ENCODE data around the gene C10orf90. TPM values are rescaled to one million over a fixed set of nuclear protein-coding genes. Genes with fewer than 3 reads are reported as not detected.

Gene C10orf90
- total and polyA plus RNA-seq, 2 donors (not counting 3 experiments of a cell fraction or from before 2014, with no cell fraction given) = not detected

- Histone ChIP-seq H3K27me3 (ENCODE audit: control insufficient read depth in 2 of 2, insufficient read depth in 2 of 2, low read length in 2 of 2) (no peaks in the 10 kb centered on the region), H3K79me2 (ENCODE audit: control insufficient read depth, insufficient read depth, low read length) (no peaks in the 10 kb centered on the region), H3K9me1 (replicated peaks; ENCODE audit: control insufficient read depth, extremely low read depth, insufficient read depth, low read length) (no peaks in the 10 kb centered on the region), H3K27ac (ENCODE audit: insufficient read depth, low read depth, low read length) (no peak overlapping the region), H3K4me2 (ENCODE audit: insufficient read depth, low read length) (no peak overlapping the region), H3K9ac (replicated peaks; ENCODE audit: extremely low read depth, insufficient read depth, low read length) (no peak overlapping the region), H2AFZ (ENCODE audit: low read depth, low read length) (no peak overlapping the region), H3K9me3 (replicated peaks; ENCODE audit: control insufficient read depth, insufficient read depth, low read length) (no peaks in the 10 kb centered on the region), H4K20me1 (replicated peaks; ENCODE audit: control insufficient read depth, extremely low read depth, insufficient read depth, low read length) (no peaks in the 10 kb centered on the region), H3K36me3 (ENCODE audit: control insufficient read depth in 2 of 2, extremely low read depth in 1 of 2, insufficient read depth in 2 of 2, low read length in 2 of 2) (no peaks in the 10 kb centered on the region), H3K4me3 (replicated peaks in 1 of 3; ENCODE audit: insufficient read depth in 1 of 3, low read depth in 1 of 3, low read length in 3 of 3) (no peak overlapping the region), H3K4me1 (ENCODE audit: control insufficient read depth, extremely low read depth, insufficient read depth, low read length) (no peaks in the 10 kb centered on the region)
- ChIA-PET POLR2A (no interaction called here), CTCF (no interaction called here)
- intact Hi-C loops (cut with micrococcal nuclease) (no loop called here), dilution Hi-C loops (cut with MboI; ENCODE audit: extremely low pct_ligation_motif_present, low sequenced_read_pairs) (no loop called here)
- DNase-seq (ENCODE audit: low read depth, low spot score) (no peak), FAIRE-seq (no peak)
- no TSS peak for BruUV-seq (replicated peaks)
- TF ChIP-seq POLR2AphosphoS5 (IDR thresholded peaks at IDR 0.05; ENCODE audit: insufficient read depth, low read depth, low read length) (no peak), CTCF (IDR thresholded peaks at IDR 0.05; ENCODE audit: extremely low read depth in 1 of 2, insufficient read depth in 1 of 2, low read depth in 1 of 2, low read length in 2 of 2) (no peak), MYC (IDR thresholded peaks at IDR 0.05; ENCODE audit: low read depth, low read length) (no peak)
Measured at GRCh38 chr10:126665207-126665606, 5.3 kb downstream of the C10orf90 start.

- Histone ChIP-seq H4K20me1 (replicated peaks; ENCODE audit: control insufficient read depth, extremely low read depth, insufficient read depth, low read length) (no peaks in the 10 kb centered on the region), H3K36me3 (ENCODE audit: control insufficient read depth in 2 of 2, extremely low read depth in 1 of 2, insufficient read depth in 2 of 2, low read length in 2 of 2) (no peaks in the 10 kb centered on the region), H3K9me1 (replicated peaks; ENCODE audit: control insufficient read depth, extremely low read depth, insufficient read depth, low read length) (no peaks in the 10 kb centered on the region), H3K79me2 (ENCODE audit: control insufficient read depth, insufficient read depth, low read length) (no peaks in the 10 kb centered on the region), H2AFZ (ENCODE audit: low read depth, low read length) (no peak overlapping the region), H3K4me1 (ENCODE audit: control insufficient read depth, extremely low read depth, insufficient read depth, low read length) (no peaks in the 10 kb centered on the region), H3K9me3 (replicated peaks; ENCODE audit: control insufficient read depth, insufficient read depth, low read length) (no peaks in the 10 kb centered on the region), H3K27me3 (ENCODE audit: control insufficient read depth in 2 of 2, insufficient read depth in 2 of 2, low read length in 2 of 2) (no peaks in the 10 kb centered on the region), H3K9ac (replicated peaks; ENCODE audit: extremely low read depth, insufficient read depth, low read length) (no peak overlapping the region), H3K4me2 (ENCODE audit: insufficient read depth, low read length) (no peak overlapping the region), H3K4me3 (replicated peaks in 1 of 3; ENCODE audit: insufficient read depth in 1 of 3, low read depth in 1 of 3, low read length in 3 of 3) (no peak overlapping the region), H3K27ac (ENCODE audit: insufficient read depth, low read depth, low read length) (no peak overlapping the region)
- ChIA-PET POLR2A (interaction anchor here (0.6 kb wide), 1 partner anchor 134 kb away, joined by 3 read pairs; no protein-coding TSS in a partner anchor), CTCF (no interaction called here)
- dilution Hi-C loops (cut with MboI; ENCODE audit: extremely low pct_ligation_motif_present, low sequenced_read_pairs) (no loop called here), intact Hi-C loops (cut with micrococcal nuclease) (no loop called here)
- no peak for DNase-seq (ENCODE audit: low read depth, low spot score)
- no peak for TF ChIP-seq EZH2 (IDR thresholded peaks at IDR 0.05; ENCODE audit: borderline replicate concordance, low read depth, low read length, severe bottlenecking)
- TF ChIP-seq POLR2A (IDR thresholded peaks at IDR 0.05; ENCODE audit: low read depth, low read length) = no peak
- TF ChIP-seq MYC (IDR thresholded peaks at IDR 0.05; ENCODE audit: low read depth, low read length) = no peak
- TF ChIP-seq POLR2AphosphoS5 (IDR thresholded peaks at IDR 0.05; ENCODE audit: insufficient read depth, low read depth, low read length) = no peak
- no peak for TF ChIP-seq MAX (IDR thresholded peaks at IDR 0.05; ENCODE audit: insufficient read depth, insufficient read length)
- TF ChIP-seq FOS (IDR thresholded peaks at IDR 0.05; ENCODE audit: borderline replicate concordance, insufficient read depth, low read length) = no peak
- no peak for TF ChIP-seq JUN (IDR thresholded peaks at IDR 0.05; ENCODE audit: borderline replicate concordance, insufficient read depth, insufficient read length, low read depth)
- no peak for TF ChIP-seq CTCF (IDR thresholded peaks at IDR 0.05; ENCODE audit: extremely low read depth in 1 of 2, insufficient read depth in 1 of 2, low read depth in 1 of 2, low read length in 2 of 2)
- TF ChIP-seq GATA2 (IDR thresholded peaks at IDR 0.05; ENCODE audit: insufficient read depth, insufficient read length, low read depth, low read length) = no peak
- FAIRE-seq = no peak
- BruUV-seq (replicated peaks) = no TSS peak
Measured at GRCh38 chr10:126663880-126664279, 6.6 kb downstream of the C10orf90 start.
